Effector memory CD4-positive, alpha-beta T cell (primary cell): Measurements from ENCODE around the gene OR7A5.
"Not testable (repeated sequence)": the region's sequence is repeated elsewhere in the genome, so short reads cannot be mapped to it uniquely, and the experiment has no call there.

Source experiments
- DNase-seq, 3 donors: peaks; one replicate each; pipeline ENCODE4 v3.0.0-alpha.2; 2020
- H3K27ac ChIP-seq: 2 replicates; pipeline ENCODE4 v1.7.0; 2013; ENCODE audit warnings: mild to moderate bottlenecking, low read length, moderate library complexity; ENCODE audit not compliant: insufficient read depth, poor library complexity, severe bottlenecking
- H3K27me3 ChIP-seq: replicated peaks from 2 replicates; pipeline ENCODE4 v1.7.0; 2013; ENCODE audit warnings: mild to moderate bottlenecking, low read length; ENCODE audit not compliant: insufficient read depth, control insufficient read depth, poor library complexity, severe bottlenecking
- H3K36me3 ChIP-seq: 2 replicates; pipeline ENCODE4 v1.7.0; 2013; ENCODE audit warnings: mild to moderate bottlenecking, low read length, moderate library complexity; ENCODE audit not compliant: control insufficient read depth, insufficient read depth
- H3K4me1 ChIP-seq: 2 replicates; pipeline ENCODE4 v1.7.0; 2013; ENCODE audit warnings: low read length, mild to moderate bottlenecking; ENCODE audit not compliant: control insufficient read depth, insufficient read depth, poor library complexity, severe bottlenecking
- H3K4me3 ChIP-seq: 2 replicates; pipeline ENCODE4 v1.7.0; 2013; ENCODE audit warnings: low read length, low read depth, mild to moderate bottlenecking; ENCODE audit not compliant: insufficient read depth, poor library complexity, severe bottlenecking
- H3K9me3 ChIP-seq: 2 replicates; pipeline ENCODE4 v1.7.0; 2013; ENCODE audit warnings: mild to moderate bottlenecking, low read length, moderate library complexity; ENCODE audit not compliant: control insufficient read depth

OR7A5 gene

DNA sequence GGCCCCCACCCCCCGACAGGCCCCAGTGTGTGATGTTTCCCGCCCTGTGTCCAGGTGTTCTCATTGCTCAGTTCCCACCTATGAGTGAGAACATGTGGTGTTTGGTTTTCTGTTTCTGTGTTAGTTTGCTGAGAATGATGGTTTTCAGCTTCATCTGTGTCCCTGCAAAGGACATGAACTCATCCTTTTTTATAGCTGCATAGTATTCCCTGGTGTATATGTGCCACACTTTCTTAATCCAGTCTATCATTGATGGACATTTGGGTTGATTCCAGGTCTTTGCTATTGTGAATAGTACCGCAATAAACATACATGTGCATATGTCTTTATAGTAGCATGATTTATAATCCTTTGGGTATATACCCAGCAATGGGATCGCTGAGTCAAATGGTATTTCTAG lies 57.3 kb downstream of the OR7A5 start:
- H3K27ac ChIP-seq, DNase-seq, H3K9me3 ChIP-seq, H3K4me1 ChIP-seq, H3K4me3 ChIP-seq, H3K36me3 ChIP-seq: not testable (repeated sequence)
- H3K27me3 ChIP-seq = peaks cover 11% of the 10 kb centered on the region
